Ishikawa (cell line): Measurements from ENCODE around the gene LAMC3.

Experiments
- CEBPB ChIP-seq: IDR thresholded peaks from 2 replicates; pipeline ENCODE4 v1.6.1; 2012
- EGR1 ChIP-seq: IDR thresholded peaks from 2 replicates; pipeline ENCODE4 v1.6.1; 2012
- EP300 ChIP-seq: IDR thresholded peaks from 2 replicates; pipeline ENCODE4 v1.6.1; 2012; ENCODE audit warnings: borderline replicate concordance
- FOXM1 ChIP-seq: IDR thresholded peaks from 2 replicates; pipeline ENCODE4 v1.6.1; 2012; ENCODE audit warnings: low read depth, borderline replicate concordance
- NFIC ChIP-seq: IDR thresholded peaks from 2 replicates; pipeline ENCODE4 v1.6.1; 2012
- RAD21 ChIP-seq: IDR thresholded peaks from 2 replicates; pipeline ENCODE4 v1.6.1; 2012; ENCODE audit warnings: low read depth
- TAF1 ChIP-seq: IDR thresholded peaks from 2 replicates; pipeline ENCODE4 v1.6.1; 2012; ENCODE audit warnings: low read depth, mild to moderate bottlenecking
- TEAD4 ChIP-seq: IDR thresholded peaks from 2 replicates; pipeline ENCODE4 v1.6.1; 2012
- YY1 ChIP-seq: IDR thresholded peaks from 2 replicates; pipeline ENCODE4 v1.6.1; 2012; ENCODE audit warnings: low read depth
- TF ChIP-seq, protein P1 (sequence below): IDR thresholded peaks from 2 replicates; pipeline ENCODE4 v1.6.1; 2012
- TF ChIP-seq, protein P2 (sequence below): IDR thresholded peaks from 2 replicates; pipeline ENCODE4 v1.6.1; 2012; ENCODE audit warnings: low read depth, mild to moderate bottlenecking
- TF ChIP-seq, protein P3 (sequence below): IDR thresholded peaks from 2 replicates; pipeline ENCODE4 v1.6.1; 2012

DNA sequence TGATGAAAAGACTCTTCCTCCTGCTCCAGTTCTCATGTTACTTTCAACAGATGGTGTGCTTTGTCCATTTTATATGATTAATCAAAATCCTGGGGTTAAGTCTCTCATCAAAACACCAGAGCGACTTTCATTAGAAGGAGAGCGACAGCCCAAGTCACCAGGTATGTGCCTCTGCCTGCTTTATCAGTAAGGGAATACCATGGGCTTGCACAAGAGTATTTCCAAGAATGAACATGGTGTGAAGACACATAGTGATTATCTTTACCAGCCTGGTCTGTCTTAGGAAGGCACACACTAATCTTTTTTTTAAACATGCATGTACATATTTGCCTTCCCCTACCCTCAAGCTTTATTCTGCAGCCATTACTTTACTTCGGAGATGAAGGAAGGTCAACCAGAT, 131.6 kb downstream of the LAMC3 start:
- TF ChIP-seq EP300 (no peak), TEAD4 (no peak), EGR1 (no peak), NFIC (no peak), YY1 (no peak), FOXM1 (no peak), RAD21 (no peak), TAF1 (no peak), CEBPB (no peak)
- TF ChIP-seq, protein P1, sequence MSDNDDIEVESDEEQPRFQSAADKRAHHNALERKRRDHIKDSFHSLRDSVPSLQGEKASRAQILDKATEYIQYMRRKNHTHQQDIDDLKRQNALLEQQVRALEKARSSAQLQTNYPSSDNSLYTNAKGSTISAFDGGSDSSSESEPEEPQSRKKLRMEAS = no peak
- TF ChIP-seq, protein P2, sequence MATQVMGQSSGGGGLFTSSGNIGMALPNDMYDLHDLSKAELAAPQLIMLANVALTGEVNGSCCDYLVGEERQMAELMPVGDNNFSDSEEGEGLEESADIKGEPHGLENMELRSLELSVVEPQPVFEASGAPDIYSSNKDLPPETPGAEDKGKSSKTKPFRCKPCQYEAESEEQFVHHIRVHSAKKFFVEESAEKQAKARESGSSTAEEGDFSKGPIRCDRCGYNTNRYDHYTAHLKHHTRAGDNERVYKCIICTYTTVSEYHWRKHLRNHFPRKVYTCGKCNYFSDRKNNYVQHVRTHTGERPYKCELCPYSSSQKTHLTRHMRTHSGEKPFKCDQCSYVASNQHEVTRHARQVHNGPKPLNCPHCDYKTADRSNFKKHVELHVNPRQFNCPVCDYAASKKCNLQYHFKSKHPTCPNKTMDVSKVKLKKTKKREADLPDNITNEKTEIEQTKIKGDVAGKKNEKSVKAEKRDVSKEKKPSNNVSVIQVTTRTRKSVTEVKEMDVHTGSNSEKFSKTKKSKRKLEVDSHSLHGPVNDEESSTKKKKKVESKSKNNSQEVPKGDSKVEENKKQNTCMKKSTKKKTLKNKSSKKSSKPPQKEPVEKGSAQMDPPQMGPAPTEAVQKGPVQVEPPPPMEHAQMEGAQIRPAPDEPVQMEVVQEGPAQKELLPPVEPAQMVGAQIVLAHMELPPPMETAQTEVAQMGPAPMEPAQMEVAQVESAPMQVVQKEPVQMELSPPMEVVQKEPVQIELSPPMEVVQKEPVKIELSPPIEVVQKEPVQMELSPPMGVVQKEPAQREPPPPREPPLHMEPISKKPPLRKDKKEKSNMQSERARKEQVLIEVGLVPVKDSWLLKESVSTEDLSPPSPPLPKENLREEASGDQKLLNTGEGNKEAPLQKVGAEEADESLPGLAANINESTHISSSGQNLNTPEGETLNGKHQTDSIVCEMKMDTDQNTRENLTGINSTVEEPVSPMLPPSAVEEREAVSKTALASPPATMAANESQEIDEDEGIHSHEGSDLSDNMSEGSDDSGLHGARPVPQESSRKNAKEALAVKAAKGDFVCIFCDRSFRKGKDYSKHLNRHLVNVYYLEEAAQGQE = no peak
- TF ChIP-seq, protein P3, sequence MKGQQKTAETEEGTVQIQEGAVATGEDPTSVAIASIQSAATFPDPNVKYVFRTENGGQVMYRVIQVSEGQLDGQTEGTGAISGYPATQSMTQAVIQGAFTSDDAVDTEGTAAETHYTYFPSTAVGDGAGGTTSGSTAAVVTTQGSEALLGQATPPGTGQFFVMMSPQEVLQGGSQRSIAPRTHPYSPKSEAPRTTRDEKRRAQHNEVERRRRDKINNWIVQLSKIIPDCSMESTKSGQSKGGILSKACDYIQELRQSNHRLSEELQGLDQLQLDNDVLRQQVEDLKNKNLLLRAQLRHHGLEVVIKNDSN = no peak
